CD4-positive, alpha-beta memory T cell (primary cell): Measurements from ENCODE around the gene TMC4. TPM values are rescaled to one million over a fixed set of nuclear protein-coding genes. Genes with fewer than 3 reads are reported as not detected.

Experiments
- CTCF ChIA-PET: fragments of 350-600 bp; sonication (Branson Sonifier 250); formaldehyde crosslinking; loops from one replicate; lab custom pipeline; 2021; ENCODE audit warnings: inconsistent platforms; ENCODE audit not compliant: partially characterized antibody; lab: Charles Lee
- POLR2A ChIA-PET: fragments of 350-600 bp; sonication (Branson Sonifier 250); formaldehyde crosslinking; loops from one replicate; lab custom pipeline; 2021; ENCODE audit not compliant: partially characterized antibody; lab: Charles Lee
- DNase-seq, 5 donors: peaks; one replicate each; pipeline versions ENCODE4 v3.0.0 to v3.0.0-alpha.2; 2020 to 2022; ENCODE audit warnings: mixed read lengths in 1 of 5
- H3K27ac ChIP-seq: one replicate; pipeline ENCODE4 v1.7.0; 2013; ENCODE audit warnings: low read depth, low read length
- H3K27me3 ChIP-seq: 2 replicates; pipeline ENCODE4 v1.7.0; 2013; ENCODE audit warnings: mild to moderate bottlenecking, low read length, moderate library complexity; ENCODE audit not compliant: insufficient read depth
- H3K36me3 ChIP-seq: 2 replicates; pipeline ENCODE4 v1.7.0; 2013; ENCODE audit warnings: mild to moderate bottlenecking, low read length, moderate library complexity; ENCODE audit not compliant: insufficient read depth
- H3K4me1 ChIP-seq: 2 replicates; pipeline ENCODE4 v1.7.0; 2013; ENCODE audit warnings: mild to moderate bottlenecking, low read length, moderate library complexity; ENCODE audit not compliant: insufficient read depth
- H3K4me3 ChIP-seq, 2 donors: one replicate each; pipeline ENCODE4 v1.7.0; 2013; ENCODE audit warnings: low read length in 2 of 2, mild to moderate bottlenecking in 1 of 2
- H3K9me3 ChIP-seq, 2 donors: one replicate each; pipeline ENCODE4 v1.7.0; 2013; ENCODE audit warnings: low read length in 2 of 2, control low read depth in 1 of 2; ENCODE audit not compliant: control insufficient read depth in 1 of 2
- H3K27ac Mint-ChIP-seq, 7 donors: one replicate each; pipeline ENCODE4 v1.8.0; 2020 to 2021; ENCODE audit warnings: mixed read lengths in 7 of 7, mild to moderate bottlenecking in 6 of 7, inconsistent platforms in 3 of 7, moderate library complexity in 3 of 7
- H3K27me3 Mint-ChIP-seq, 2 donors: one replicate each; pipeline ENCODE4 v1.8.0; 2020 to 2021; ENCODE audit warnings: mixed read lengths in 2 of 2
- H3K36me3 Mint-ChIP-seq, 2 donors: one replicate each; pipeline ENCODE4 v1.8.0; 2020 to 2021; ENCODE audit warnings: mixed read lengths in 2 of 2, inconsistent platforms in 1 of 2, mild to moderate bottlenecking in 1 of 2
- H3K4me1 Mint-ChIP-seq, 4 donors: one replicate each; pipeline ENCODE4 v1.8.0; 2020 to 2021; ENCODE audit warnings: mixed read lengths in 4 of 4, mild to moderate bottlenecking in 1 of 4
- H3K4me3 Mint-ChIP-seq, 8 donors: one replicate each; pipeline ENCODE4 v1.8.0; 2020 to 2021; ENCODE audit warnings: mixed read lengths in 8 of 8, mild to moderate bottlenecking in 7 of 8, moderate library complexity in 6 of 8, inconsistent platforms in 3 of 8
- H3K9me3 Mint-ChIP-seq, 8 donors: one replicate each; pipeline ENCODE4 v1.8.0; 2020 to 2021; ENCODE audit warnings: mixed read lengths in 8 of 8, mild to moderate bottlenecking in 5 of 8, inconsistent platforms in 3 of 8, moderate library complexity in 1 of 8
- intact Hi-C: fragments of 100-400 bp; cut with micrococcal nuclease; formaldehyde crosslinking; loops from one replicate; pipeline ENCODE4 v1.15.1; 2023
- polyA plus RNA-seq, 2 donors: library from polyadenylated mRNA; unstranded; fragments of 300-500 nt; fragmentation: Illumina TruSeq; gene quantifications; one replicate each; pipeline ENCODE4 v1.2.3, GENCODE V29; 2021
- total RNA-seq, 2 experiments: library from RNA; stranded (reverse); gene quantifications; one replicate each; pipeline ENCODE4 v1.2.3, GENCODE V29; 2021

Gene TMC4
- total and polyA plus RNA-seq, 4 experiments from 2014 or later, result 0.61 to 3.3 (median 0.91) TPM

DNA sequence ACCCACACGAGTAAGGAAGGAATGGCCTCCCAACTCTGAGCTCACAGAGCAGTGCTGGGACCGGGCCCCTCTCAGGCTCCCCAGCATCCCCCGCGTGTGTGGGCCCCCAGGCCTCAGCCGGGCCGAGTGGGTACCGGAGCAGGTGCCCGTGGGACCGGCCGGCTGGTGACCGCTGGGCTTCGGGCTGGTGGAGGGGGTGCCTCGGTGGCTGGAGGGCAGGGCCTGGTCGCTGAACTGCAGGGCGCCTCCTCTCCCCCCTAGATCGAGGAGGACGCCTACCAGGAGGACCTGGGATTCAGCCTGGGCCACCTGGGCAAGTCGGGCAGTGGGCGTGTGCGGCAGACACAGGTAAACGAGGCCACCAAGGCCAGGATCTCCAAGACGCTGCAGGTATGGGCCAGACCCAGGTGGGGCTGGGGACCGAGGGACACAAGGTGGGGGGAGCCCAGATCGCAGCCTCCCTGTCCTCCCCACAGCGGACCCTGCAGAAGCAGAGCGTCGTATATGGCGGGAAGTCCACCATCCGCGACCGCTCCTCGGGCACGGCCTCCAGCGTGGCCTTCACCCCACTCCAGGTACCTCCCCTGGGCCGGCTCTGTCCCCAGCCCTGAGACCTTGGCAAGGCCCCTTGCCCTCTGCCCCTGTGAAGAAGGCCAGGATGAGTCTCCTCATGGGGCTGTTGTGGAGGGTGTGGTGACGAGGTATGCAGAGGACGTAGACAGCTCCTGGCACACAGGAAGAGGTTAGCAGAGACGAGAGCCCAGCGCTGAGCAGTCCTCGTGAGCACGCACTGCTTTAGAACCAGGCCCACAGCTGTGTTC is 44.0 kb downstream of the TMC4 start:
- no peak overlapping the region for H3K4me3 ChIP-seq
- Mint-ChIP-seq H3K4me3 (no peak overlapping the region), H3K9me3 (peaks cover 0 to 2% (median 0%) of the 10 kb centered on the region in 8 donors), H3K27ac (no peak overlapping the region), H3K36me3 (peaks cover 17 to 43% of the 10 kb centered on the region in 2 donors), H3K27me3 (no peaks in the 10 kb centered on the region), H3K4me1 (no peaks in the 10 kb centered on the region)
- H3K36me3 ChIP-seq, result peaks cover 40% of the 10 kb centered on the region
- no peak overlapping the region for H3K27ac ChIP-seq
- H3K4me1 ChIP-seq, result no peaks in the 10 kb centered on the region
- H3K9me3 ChIP-seq, result no peaks in the 10 kb centered on the region
- intact Hi-C loops, result no loop called here
- no peaks in the 10 kb centered on the region for H3K27me3 ChIP-seq
- ChIA-PET CTCF (no interaction called here), POLR2A (interaction anchor here (1.0 kb wide), 1 partner anchor 14 kb away, joined by 3 read pairs; the partner anchor contains the start of genes PRPF31 and TFPT)
- no peak for DNase-seq

DNA sequence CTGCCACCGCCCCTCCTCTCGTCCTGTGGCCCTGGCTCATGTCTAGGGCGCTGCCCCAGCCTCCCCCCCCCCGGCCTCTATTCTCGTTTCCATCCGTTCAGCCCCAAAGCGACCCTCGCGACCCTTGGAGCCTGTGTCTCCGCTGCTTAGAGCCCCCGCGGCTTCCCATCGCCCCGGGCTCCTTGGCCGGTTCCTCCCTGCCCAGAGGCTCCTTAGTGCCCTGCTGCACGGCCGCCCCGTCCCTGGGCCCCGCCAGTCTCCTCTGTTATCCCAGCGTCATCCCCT is 44.6 kb downstream of the TMC4 start:
- Mint-ChIP-seq H3K27me3 (no peaks in the 10 kb centered on the region), H3K4me1 (no peaks in the 10 kb centered on the region), H3K27ac (no peak overlapping the region), H3K9me3 (peaks cover 0 to 2% (median 0%) of the 10 kb centered on the region in 8 donors), H3K36me3 (peaks cover 18 to 47% of the 10 kb centered on the region in 2 donors), H3K4me3 (no peak overlapping the region)
- ChIA-PET POLR2A (interaction anchor here (1.5 to 2.2 kb wide), 2 partner anchors 8 to 13 kb away, joined by 3 to 6 read pairs; partner anchors contain the start of genes CNOT3, PRPF31 and TFPT), CTCF (no interaction called here)
- Histone ChIP-seq H3K27ac (no peak overlapping the region), H3K9me3 (no peaks in the 10 kb centered on the region), H3K4me3 (no peak overlapping the region), H3K4me1 (no peaks in the 10 kb centered on the region), H3K27me3 (no peaks in the 10 kb centered on the region), H3K36me3 (peaks cover 46% of the 10 kb centered on the region)
- DNase-seq, result no peak
- intact Hi-C loops, result no loop called here

DNA sequence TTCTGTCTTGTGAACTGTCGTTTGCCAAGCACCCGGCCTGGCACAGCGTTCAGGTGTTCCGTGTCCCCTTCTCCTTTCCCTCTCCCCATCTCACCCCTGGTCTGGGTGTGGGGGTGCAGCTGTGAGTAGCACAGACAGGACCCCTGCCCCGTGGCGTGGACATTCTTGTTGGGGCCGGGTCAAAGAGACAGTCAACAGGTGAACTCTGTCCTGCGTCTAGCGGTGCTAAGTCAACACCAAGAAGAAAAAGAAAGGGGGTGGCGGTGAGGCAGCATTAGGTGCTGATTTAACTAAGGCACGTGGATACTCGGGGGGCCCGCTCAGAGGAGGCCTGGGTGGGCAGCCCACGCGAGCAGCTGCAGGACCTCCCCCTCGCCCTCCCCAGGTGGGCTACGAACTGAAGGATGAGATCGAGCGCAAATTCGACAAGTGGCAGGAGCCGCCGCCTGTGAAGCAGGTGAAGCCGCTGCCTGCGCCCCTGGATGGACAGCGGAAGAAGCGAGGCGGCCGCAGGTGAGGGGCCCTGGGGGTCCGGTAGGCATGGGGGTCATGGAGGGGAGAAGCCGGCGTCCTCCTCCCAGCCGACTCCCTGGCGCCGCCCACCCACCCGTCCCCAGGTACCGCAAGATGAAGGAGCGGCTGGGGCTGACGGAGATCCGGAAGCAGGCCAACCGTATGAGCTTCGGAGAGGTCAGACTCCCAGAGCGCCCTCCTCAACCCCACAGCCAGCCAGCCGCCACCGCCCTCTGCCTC is 45.1 kb downstream of the TMC4 start:
- Histone ChIP-seq H3K4me3 (no peak overlapping the region), H3K9me3 (no peaks in the 10 kb centered on the region), H3K27me3 (no peaks in the 10 kb centered on the region), H3K27ac (no peak overlapping the region), H3K4me1 (no peaks in the 10 kb centered on the region), H3K36me3 (peaks cover 51% of the 10 kb centered on the region)
- DNase-seq, result no peak
- no peaks in the 10 kb centered on the region for H3K4me1 Mint-ChIP-seq
- no peak overlapping the region for H3K4me3 Mint-ChIP-seq
- no peak overlapping the region for H3K27ac Mint-ChIP-seq
- intact Hi-C loops, result no loop called here
- POLR2A ChIA-PET, result interaction anchor here (1.5 to 2.2 kb wide), 2 partner anchors 9 to 12 kb away, joined by 3 to 6 read pairs; partner anchors contain the start of genes CNOT3, PRPF31 and TFPT
- H3K9me3 Mint-ChIP-seq, result peaks cover 0 to 2% (median 0%) of the 10 kb centered on the region in 8 donors
- CTCF ChIA-PET, result no interaction called here
- no peaks in the 10 kb centered on the region for H3K27me3 Mint-ChIP-seq
- H3K36me3 Mint-ChIP-seq, result peaks cover 21 to 51% of the 10 kb centered on the region in 2 donors

DNA sequence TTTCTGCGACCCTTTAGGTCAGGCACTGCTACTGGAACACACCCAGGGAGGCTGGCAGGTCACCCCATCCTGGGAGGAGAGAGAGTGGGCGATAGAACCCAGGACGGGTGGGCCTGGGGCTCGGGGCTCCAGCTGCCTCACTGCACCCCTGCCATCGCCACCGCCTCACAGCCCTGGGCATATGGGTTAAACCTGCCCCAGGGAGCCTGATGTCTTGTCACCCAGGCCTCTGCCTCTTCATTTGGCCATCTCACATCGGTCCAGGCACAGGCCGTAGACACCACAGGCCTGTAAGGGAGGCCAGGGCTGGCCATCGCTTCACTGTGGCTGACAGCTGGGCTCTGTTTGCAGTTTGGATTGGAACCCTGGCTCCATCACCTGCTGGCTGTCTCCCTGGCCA is 47.2 kb downstream of the TMC4 start:
- Histone ChIP-seq H3K36me3 (peaks cover 68% of the 10 kb centered on the region), H3K4me3 (no peak overlapping the region)
- POLR2A ChIA-PET, result no interaction called here

DNA sequence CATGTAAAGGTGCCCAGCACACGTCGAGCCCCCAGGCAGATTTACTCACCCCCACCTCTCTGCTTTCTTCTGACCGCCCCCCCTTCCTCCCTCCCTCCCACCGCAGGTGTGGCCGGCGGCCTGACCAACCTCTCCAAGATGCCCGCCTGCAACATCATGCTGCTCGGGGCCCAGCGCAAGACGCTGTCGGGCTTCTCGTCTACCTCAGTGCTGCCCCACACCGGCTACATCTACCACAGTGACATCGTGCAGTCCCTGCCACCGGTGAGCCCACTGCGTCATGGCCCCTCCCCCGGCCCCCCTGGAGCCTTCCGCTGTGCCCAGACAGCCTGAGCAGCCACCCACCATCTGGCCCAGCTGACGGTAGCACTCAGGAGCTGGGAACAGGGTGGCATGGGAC is 48.6 kb downstream of the TMC4 start:
- Histone ChIP-seq H3K36me3 (peaks cover 77% of the 10 kb centered on the region), H3K27ac (no peak overlapping the region), H3K4me3 (no peak overlapping the region), H3K27me3 (no peaks in the 10 kb centered on the region), H3K4me1 (no peaks in the 10 kb centered on the region), H3K9me3 (no peaks in the 10 kb centered on the region)
- DNase-seq, result no peak
- peaks cover 0 to 1% (median 0%) of the 10 kb centered on the region in 4 donors for H3K4me1 Mint-ChIP-seq
- ChIA-PET POLR2A (interaction anchor here (1.7 to 2.3 kb wide), 2 partner anchors 9 to 34 kb away, joined by 4 to 11 read pairs; partner anchors contain the start of genes PRPF31 and TFPT), CTCF (no interaction called here)
- H3K27me3 Mint-ChIP-seq, result no peaks in the 10 kb centered on the region
- H3K9me3 Mint-ChIP-seq, result peaks cover 0 to 2% (median 0%) of the 10 kb centered on the region in 8 donors
- no peak overlapping the region for H3K27ac Mint-ChIP-seq
- no peak overlapping the region for H3K4me3 Mint-ChIP-seq
- H3K36me3 Mint-ChIP-seq, result peaks cover 35 to 59% of the 10 kb centered on the region in 2 donors
- intact Hi-C loops, result no loop called here

More for the DNA sequence above, 47.2 kb downstream of the TMC4 start:
- Mint-ChIP-seq H3K4me3 (no peak overlapping the region), H3K27me3 (no peaks in the 10 kb centered on the region), H3K36me3 (peaks cover 27 to 52% of the 10 kb centered on the region in 2 donors), H3K27ac (no peak overlapping the region), H3K9me3 (peaks cover 0 to 2% (median 0%) of the 10 kb centered on the region in 8 donors), H3K4me1 (no peaks in the 10 kb centered on the region)
- DNase-seq, result no peak
- intact Hi-C loops, result no loop called here
- no peaks in the 10 kb centered on the region for H3K27me3 ChIP-seq
- H3K9me3 ChIP-seq, result no peaks in the 10 kb centered on the region
- no peaks in the 10 kb centered on the region for H3K4me1 ChIP-seq
- no peak overlapping the region for H3K27ac ChIP-seq
- CTCF ChIA-PET, result no interaction called here

DNA sequence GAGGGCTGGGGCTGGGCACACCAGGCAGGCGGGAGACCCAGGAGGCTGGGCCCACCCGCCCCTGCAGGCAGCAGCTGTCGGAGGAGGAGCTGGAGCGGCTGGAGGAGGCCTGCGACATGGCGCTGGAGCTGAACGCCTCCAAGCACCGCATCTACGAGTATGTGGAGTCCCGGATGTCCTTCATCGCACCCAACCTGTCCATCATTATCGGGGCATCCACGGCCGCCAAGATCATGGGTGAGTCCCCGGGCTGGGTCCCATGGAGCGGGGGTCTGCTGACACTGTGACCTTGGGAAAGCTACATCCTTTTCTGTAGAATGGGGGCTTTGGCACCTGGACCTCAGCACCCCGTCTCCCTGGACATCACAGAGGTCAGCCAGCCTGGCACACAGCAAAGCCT is 49.3 kb downstream of the TMC4 start:
- Mint-ChIP-seq H3K27ac (no peak overlapping the region), H3K4me3 (no peak overlapping the region), H3K4me1 (peaks cover 0 to 1% (median 0%) of the 10 kb centered on the region in 4 donors), H3K36me3 (peaks cover 36 to 58% of the 10 kb centered on the region in 2 donors), H3K9me3 (peaks cover 0 to 2% (median 0%) of the 10 kb centered on the region in 8 donors), H3K27me3 (no peaks in the 10 kb centered on the region)
- DNase-seq, result no peak
- Histone ChIP-seq H3K4me3 (no peak overlapping the region), H3K4me1 (no peaks in the 10 kb centered on the region), H3K36me3 (peaks cover 72% of the 10 kb centered on the region), H3K27me3 (no peaks in the 10 kb centered on the region), H3K9me3 (no peaks in the 10 kb centered on the region), H3K27ac (no peak overlapping the region)
- POLR2A ChIA-PET, result interaction anchor here (1.1 to 2.3 kb wide), 3 partner anchors 8 to 35 kb away, joined by 3 to 11 read pairs (median 4); partner anchors contain the start of genes PRPF31 and TFPT
- intact Hi-C loops, result no loop called here
- CTCF ChIA-PET, result no interaction called here

DNA sequence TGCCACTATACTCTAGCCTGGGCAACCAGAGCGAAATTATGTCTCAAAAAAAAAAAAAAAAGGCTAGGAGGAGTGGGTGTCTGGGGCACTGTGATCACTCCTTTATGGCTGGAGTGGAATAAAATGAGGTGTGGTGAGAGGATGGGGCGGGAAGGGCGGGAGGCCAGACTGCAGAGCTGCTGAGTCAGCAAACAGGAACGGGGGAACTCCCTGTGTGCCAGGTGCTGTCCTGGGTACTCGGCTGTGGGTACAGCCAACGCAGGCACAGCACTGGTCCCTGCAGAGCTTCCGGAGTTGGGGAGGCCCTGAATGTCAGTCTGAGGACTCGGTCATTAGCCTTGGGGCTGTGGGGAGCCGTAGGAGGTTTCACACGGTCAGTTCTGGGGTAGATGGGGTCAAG is 51.7 kb downstream of the TMC4 start:
- Histone ChIP-seq H3K36me3 (peaks cover 60% of the 10 kb centered on the region), H3K4me3 (no peak overlapping the region), H3K27ac (no peak overlapping the region), H3K27me3 (no peaks in the 10 kb centered on the region), H3K9me3 (no peaks in the 10 kb centered on the region), H3K4me1 (peaks cover 11% of the 10 kb centered on the region)
- Mint-ChIP-seq H3K27ac (no peak overlapping the region), H3K4me3 (no peak overlapping the region), H3K27me3 (no peaks in the 10 kb centered on the region), H3K4me1 (peaks cover 5 to 11% (median 10%) of the 10 kb centered on the region in 4 donors), H3K9me3 (peaks cover 0 to 2% (median 0%) of the 10 kb centered on the region in 8 donors), H3K36me3 (peaks cover 37 to 54% of the 10 kb centered on the region in 2 donors)
- intact Hi-C loops, result no loop called here
- CTCF ChIA-PET, result no interaction called here
- DNase-seq, result no peak
- POLR2A ChIA-PET, result no interaction called here
